HG02610 (cell line): ENCODE results near the gene SPRYD3.
"Not testable (repeated sequence)": the region's sequence is repeated elsewhere in the genome, so short reads cannot be mapped to it uniquely, and the experiment has no call there.

Experiments
- ATAC-seq: cut with Tn5 transposase; IDR thresholded peaks from one replicate; pipeline ENCODE4 v1.9.1; 2021; ENCODE audit warnings: mild to moderate bottlenecking, moderate library complexity; ENCODE audit not compliant: unreplicated experiment

The SPRYD3 gene

DNA sequence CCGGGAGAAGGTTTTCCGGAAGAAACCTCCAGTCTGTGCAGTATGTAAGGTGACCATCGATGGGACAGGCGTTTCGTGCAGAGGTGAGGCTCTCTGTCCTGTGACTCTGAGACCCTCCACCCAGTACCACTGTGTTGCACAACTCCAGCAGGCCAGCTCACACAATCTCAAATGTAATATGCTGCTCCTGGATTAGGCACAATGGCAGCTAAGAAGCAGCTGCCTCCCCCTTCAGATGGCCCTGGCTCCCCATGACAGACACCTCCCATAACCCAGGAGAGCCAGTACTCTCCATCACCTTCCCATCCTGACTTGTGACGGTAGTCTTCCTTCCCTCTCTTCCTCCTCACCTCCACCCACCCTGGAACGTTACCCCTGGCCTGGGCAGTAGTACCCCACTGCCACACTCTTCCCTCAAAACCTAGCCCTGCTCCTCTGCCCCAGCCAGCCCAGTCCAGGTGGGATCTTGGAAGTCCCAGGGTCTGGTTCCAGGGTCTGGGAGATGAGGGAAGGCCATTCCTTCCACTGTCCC, 27.2 kb downstream of the SPRYD3 start:
- no peak for ATAC-seq

GRCh38 chr12:53051058-53051880, 27.9 kb downstream of the SPRYD3 start:
- ATAC-seq, result no peak

GRCh38 chr12:53050426-53051057, 28.6 kb downstream of the SPRYD3 start:
- no peak for ATAC-seq

DNA sequence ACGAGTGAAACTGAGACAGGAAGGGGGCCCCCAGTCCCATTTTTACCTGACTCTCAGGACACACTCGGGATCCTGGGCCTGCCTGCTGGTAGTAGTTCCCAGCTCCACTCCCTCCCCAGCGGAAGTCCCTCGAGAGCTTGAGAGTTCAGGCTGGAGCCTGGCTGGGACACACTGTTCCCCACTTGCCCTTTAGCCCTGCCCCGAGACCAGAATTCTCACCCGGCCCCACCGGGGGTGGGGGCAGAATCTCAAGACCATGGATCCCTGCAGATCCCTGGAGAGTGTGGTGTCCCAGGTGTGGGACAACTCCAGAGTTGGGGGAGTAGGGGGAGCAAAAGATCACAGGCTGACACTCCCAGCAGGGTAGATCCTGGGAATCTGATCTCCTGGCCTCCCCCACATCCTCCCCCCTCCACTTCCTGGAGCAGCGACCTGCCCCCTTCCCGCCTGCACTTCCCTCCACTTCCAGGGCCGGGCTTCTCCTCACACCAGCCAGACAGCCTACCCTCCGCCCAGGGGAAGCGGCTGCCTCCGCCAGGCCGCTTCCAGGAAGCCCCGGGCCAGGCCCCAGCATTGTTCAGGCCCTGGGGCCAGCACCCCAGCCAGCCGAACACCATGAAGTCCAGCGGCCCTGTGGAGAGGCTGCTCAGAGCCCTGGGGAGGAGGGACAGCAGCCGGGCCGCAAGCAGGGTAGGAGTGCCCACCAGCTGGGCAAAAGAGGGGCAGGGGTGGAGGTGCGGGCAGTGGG, 29.4 kb downstream of the SPRYD3 start, which contains the start of gene TNS2:
TNS2 (plus strand) TSS at position 495 of the 748 bp plus-strand sequence; CDS start at position 616, 121 bp downstream.
- no peak for ATAC-seq

DNA sequence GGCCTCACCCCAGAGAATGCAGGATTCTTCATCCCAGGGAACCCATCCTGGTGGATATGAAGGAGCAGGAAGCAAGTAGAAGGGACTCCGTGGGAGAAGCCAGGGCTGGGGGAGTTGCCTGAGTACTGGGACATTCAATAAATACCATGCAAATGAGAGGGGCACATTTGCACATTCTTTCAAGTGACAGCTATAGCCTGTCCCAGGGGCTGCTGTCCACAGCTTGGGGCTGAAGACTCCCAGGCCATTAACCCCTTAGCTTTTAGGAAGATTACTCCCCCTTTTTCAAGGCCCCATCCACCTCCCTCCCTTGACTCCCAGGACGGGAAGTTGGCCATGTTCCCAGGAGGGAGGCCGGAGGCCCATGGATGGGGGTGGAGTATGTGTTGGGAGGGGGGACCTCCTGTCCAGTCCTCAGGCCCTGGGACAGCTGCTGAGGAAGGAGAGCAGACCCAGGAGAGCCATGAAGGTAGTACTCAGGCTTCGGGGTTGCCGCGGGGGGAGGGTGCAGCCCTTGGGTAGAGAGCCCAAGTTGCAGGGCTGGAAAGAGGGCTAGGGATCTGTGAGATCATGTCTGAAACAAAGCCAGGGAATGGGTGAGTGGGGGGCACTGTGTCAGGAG, 30.3 kb downstream of the SPRYD3 start:
- no peak for ATAC-seq

DNA sequence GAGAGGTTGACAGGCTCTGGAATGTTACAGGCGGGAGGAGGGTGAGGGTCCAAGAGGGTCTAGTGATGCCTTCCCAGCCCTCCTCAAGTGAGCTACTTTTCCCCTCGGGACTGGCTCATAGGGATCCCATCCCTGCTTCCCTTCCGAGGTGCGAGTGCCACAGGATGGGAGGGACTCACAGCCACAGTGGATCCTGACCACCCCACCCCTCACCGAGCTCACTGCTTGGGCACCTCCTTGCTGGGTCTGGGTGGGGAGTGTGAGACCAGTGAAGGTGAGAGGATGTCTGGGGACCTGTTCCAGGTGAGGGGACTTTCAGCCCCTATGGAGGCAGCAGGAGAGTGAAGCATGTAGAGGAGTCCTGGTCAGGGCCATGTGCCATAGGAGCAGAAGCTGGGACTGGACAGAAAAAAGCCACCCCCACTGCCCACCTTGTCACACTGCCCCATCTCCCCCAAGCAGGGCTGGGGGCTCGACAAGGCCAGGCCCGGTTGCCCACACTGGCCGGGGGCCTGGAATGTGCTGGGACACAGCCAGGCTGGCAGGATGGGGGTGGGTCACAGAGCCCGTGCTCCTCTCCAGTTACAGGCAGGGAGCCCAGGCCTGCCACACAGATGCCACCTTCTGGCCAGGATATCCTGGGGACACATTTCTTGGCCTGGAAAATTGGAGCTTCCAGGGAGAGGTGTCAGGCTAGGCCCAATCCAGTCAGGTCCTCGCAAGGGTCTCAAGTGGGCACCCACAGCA, 31.0 kb downstream of the SPRYD3 start:
- no peak for ATAC-seq

DNA sequence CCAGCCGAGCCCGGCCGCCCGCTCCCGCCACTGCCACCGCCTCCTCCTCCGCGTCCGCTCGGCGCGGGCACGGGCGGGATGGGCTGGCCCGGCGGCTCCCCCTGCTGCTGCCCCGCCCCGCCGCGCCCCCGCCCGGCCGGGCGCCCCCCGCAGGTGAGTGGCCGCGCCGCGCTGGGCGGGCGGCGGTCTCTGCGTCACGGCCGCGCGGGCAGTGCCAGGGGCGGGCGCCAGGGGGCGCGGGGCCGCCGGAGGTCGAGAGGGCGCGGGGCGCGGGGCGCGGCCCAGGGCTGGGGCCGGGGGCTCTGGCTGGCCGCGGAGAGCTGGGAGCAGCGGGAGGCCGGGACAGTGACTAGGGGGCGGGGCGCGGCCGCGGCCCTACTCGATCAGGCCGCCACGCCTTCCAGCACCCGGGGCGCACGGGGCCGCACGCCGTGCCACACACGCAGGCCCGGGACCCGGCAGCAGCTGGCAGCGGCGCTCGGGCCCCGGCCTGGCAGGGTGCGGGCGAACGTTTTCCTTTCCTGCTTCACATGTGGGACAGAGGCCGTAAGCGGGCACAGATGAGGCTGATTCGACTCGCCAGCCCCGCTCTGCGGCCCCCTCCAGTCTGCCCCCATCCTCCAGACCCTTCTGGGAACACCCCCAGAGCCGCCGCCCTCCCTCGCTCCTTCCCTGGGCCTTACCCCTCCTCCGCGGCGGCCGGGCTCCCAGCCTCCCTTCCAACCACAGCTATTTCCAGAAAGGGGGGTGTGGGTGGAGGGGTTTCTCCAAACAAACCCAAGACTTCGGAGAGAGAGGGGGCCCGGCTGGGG, 31.8 kb downstream of the SPRYD3 start:
- ATAC-seq, result peak; percentile 69

DNA sequence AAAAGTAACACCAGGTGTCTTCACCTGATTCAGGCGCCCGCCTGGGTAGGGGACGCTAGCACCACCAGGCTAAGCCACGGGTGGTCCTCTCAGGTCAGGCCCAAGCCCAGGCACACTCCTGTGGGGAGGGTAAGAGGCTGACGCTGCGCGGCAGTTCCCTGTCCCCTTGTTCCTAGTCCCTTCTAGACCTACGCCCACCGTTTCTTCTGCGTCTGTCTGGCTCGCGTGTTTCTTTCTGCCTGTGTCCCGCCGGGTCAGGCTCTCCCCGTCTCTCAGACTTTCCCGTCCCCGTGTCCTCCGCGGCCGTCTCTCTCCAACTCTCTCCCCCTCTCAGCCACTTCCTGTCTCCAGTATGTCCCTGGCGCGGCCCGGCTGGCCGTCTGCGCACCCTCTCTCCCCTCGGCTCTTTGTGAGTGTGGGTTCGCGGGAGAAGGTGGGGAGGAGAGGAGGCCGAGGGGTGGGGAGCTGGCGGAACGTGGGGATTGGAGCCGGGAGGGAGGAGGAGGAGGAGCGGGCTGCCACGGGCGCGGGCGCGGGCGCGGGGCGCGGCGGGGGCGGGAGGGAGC, 32.5 kb downstream of the SPRYD3 start:
- ATAC-seq, result peak; percentile 35

DNA sequence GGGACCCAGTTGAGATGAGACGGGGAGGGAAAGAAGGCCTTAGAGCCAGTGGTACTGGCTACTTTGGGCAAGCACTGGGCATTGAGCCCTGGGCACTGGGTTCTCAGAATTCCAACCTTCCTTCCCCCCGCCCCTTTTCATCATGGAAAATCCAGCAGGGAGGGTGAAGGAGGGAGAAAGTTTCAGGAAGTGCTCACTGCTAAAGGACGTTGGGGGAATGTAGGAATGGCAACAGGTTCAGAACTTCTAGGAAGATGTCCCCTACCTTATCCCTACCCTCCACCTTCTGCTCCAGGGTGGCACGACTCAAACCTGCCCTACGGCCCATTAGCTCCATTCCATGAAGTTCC, 33.5 kb downstream of the SPRYD3 start:
- no peak for ATAC-seq

DNA sequence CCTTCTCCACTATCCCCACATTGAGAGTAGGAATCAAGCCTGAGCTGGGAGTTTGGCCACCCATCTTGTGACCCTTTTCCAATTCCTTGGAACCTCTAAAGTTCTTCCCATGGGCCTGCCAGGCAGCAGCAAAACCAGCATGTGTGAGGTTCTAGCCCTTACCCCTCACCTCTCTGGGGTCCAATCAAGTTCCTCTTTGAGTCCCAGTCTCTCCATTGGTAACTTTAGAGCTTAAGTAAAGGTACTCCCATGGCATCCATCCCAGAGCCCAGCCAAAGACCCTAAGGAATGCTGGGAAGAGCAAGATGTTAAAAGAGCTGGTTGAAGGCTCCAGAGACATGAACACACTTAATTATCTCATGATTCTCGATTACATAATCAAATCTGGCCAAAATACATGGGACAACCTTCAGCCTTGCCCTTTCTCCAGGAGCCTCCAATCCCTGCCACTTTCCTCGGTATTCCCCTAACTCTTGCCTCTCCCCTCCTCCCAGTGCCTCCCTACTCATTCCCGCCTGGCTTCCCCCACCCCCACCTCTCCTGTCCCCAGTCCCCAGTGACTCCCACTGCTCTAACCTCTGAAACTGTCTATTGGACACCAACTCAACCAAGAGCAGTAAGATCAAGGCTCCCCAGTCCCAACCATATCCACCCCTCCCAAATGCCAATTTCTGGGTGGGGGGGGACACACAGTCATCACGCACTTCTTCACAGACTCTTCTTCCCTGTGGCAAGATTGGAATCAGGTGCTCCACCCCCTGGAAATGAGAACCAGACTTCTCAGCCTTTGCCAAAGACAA, 34.1 kb downstream of the SPRYD3 start:
- no peak for ATAC-seq

- ATAC-seq, result no peak
Observed at GRCh38 chr12:53044052-53044581, 35.1 kb downstream of the SPRYD3 start.

DNA sequence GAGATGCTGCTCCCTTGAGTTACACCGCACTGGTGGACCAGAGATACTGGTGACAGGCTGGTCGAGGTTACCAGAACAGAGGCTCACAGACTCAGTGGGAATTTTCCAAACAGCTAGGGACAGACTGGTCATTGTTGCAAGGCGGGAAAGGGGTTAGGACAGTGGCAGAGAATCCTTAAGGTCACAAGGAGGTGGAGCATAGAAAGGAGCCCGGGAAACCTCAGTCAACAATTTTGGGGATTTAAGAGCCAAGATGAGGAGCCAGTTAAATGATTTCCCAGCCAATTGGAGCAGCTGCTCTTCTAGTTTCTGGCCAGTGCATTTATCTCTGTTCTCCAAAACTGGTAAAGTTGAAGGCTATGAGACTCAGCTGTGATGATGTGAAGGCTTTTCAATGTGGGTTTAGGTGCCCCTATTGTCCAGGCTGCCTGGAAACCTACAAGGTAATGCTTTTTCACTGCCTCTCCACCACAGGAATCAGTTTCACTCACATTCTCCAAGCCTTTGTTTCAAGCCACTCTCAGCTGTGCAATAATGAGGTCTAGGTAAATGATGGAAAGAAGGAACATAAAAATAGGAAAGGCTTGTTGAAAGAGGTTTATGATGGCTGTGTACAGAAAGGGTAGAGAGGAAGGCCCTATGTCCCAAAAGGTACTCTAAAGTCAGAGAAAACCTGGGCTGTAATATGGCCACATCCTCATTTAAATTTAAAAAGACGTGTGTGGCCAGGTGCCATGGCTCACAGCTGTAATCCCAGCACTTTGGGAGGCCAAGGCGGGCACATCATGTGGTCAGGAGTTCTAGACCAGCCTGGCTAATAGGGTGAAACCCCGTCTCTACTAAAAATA, 36.4 kb downstream of the SPRYD3 start:
- ATAC-seq, result no peak

- no peak for ATAC-seq
Observed at GRCh38 chr12:53039851-53040250, 39.3 kb downstream of the SPRYD3 start.

GRCh38 chr12:53036802-53037201, 42.4 kb downstream of the SPRYD3 start:
- no peak for ATAC-seq

DNA sequence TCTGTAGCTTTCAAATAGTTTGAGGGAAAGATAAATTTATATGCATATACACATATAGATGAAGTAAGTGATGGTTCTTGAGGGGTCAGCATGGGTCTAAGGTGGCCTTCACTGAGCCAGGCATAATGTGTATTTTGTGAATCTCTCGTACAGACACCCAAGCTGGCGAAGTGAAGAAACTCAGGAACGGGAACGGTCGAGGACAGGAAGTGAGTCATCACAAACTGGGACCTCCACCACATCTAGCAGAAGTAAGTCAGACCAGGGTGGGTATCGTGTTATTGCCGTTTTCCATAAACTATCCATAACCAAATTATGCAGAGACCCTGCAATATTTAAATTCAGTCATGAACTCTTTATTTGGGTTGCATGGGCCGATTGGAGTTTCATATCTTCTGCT, 44.7 kb downstream of the SPRYD3 start:
- ATAC-seq, result no peak

GRCh38 chr12:53033832-53034231, 45.4 kb downstream of the SPRYD3 start:
- not testable (repeated sequence) for ATAC-seq

GRCh38 chr12:53031616-53032015, 47.6 kb downstream of the SPRYD3 start:
- no peak for ATAC-seq
